NK-92 treated with Interleukin-12 subunit alpha and Interleukin-12 subunit beta, amount 100 ng/mL, for 24 hours (cell line): ENCODE results near the gene GRAPL.
"Not testable (repeated sequence)": the region's sequence is repeated elsewhere in the genome, so short reads cannot be mapped to it uniquely, and the experiment has no call there.

Experiments
- DNase-seq: peaks from one replicate; lab custom pipeline; 2025; lab: John Stamatoyannopoulos, UW

GRAPL gene

DNA sequence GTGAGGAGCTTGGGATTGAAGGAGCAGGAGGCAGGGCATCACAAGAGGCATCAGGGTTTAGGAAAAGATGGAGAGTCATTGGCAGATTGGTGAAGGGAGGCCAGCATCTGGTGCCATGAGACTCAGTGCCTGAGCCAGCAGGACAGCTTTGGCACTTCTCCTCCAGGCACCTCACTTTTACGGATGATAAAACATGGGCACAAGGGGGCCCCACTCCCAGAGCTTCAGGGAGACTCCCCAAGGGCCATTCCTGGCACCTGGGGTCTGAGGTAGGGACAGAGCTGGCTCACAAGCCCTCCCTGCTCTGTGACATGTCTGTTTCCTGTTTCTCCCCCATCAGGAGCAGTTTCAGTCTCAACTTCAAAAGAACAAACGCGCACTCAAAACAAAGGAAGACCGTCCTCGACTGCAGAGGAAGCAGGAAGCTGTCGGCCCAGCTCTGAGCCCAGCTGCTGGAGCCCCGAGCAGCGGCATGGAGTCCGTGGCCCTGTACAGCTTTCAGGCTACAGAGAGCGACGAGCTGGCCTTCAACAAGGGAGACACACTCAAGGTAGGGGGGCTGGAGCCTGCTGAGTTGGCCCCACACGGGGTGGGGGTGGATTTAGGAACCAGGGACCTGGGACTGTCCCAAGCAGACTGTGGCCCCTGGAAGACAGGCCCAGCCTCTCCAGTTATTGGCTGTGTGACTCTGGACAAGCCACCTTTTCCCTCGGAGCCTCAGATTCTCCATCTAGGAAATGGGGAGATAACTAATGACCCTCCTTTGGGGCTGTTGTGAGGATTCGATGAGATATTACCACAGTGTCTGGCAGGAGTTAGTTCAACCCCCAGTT is at the start of gene GRAPL:
TSS of gene GRAPL (plus strand) at position 442 of the 833 bp plus-strand sequence. CDS start at position 473, 31 bp downstream.
- not testable (repeated sequence) for DNase-seq

- not testable (repeated sequence) for DNase-seq
These were observed 38.3 kb upstream of the GRAPL start for GRCh38 chr17:19088804-19089685.

DNA sequence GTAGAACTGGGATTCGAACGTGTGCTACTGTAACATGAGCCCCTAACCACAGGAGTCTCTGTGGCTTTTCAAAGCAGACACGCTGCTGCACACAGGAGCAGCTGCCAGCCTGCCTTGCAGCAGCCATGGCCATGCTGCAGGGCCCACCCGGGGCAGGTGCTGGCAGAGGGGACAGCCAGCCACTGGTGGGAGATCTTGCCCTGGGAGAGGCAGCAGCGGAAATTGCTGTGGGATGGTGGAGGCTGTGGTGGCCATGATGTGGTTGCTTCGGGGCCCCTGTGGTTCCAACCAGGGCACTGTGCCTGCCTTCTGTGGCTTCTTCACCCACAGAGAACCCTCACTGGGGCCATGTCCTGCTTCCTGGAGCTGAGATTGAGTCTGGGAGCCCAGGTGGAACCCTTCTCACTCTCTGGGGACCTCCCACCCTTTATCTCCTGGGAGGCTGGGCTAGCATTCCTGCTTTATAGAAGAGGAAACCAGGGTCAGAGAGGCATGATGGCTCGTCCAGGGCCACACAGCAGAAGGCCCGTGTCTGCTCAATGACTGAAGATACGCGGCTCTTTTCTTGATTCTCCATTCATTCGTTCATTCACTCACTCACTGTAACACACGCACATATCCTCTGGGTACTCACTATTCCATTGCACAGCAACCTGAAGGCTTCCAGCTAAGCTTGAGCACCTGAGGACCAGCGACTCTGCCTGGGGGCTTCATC is 37.2 kb upstream of the GRAPL start:
- not testable (repeated sequence) for DNase-seq

DNA sequence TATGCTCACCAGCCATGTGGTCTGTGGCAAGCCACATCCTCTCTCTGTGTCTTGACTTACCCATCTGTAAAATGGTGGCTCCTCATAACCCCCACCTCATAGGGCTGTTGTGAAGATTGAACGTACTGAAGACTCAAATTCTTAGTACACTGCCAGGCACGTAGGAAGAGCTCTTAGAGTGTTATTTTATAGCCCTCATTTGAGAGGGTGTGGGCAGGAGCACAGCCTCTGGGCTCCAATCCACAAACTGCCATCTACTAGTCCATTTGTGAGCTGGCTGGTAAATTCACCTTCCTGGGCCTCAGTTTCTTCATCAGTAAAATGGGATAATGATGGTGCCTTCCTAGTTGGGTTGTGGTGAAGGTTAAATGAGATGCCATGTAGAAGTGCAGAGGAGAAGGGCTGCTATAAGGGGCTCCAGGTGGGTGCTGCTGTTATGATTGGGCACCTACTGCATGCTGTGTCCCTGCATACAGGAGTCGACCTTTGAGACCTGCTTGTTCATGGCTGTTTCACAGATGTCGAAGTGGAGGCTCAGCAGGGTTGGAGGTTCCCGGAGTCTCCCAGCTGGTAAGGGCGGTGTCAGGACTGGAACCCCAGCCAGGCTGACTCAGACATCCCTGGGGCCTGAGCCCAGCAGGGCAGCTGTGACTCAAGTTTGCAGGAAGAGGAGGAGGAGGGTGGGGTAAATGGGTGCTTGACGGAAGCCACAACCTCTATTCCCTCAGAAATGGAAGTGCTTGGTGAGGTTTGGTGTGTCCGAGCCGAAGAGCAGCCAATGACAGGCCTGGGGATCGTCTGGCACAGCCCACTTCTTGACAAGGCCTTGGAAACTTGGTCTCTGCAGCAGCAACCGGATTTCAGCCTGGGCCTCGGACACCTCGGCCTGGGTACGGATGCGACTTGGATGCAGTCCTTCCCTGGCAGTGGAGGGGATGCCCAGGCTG is 34.4 kb upstream of the GRAPL start:
- not testable (repeated sequence) for DNase-seq

DNA sequence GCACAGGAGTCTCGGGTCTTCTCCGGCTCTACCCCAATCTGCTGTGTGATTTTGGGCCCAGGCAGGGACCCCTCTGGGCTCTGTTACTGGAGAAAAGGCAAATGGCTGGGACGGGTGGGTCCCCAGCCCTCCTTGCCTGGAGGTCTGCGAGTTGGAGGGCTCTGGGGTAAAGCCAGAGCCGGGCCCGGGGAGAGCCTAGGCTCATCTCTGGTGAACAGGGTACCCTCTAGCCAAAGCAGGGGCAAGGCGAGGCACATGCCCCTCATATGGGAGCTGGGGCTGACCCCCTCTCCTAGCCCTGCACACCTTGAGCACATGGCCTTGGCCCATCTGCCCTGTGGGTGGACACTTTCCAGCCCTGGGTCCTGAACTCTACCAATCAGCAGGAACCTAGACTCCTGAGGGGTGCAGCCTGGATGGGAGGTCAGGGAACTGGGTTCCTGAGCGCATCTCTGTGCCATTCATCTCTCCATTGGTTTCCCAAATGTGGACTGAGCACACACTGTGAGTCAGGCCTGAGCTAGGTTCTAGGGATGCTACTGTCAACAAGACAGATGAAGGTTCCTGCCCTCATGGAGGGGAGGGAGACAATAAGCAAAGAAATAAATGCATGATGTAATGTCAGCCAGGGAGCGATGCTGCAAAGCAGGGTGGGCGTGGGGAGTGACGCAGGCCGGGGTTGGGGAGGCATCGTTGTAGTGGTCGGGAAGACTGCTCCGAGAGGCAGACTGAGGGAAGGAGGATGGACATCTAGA is 33.5 kb upstream of the GRAPL start:
- not testable (repeated sequence) for DNase-seq

DNA sequence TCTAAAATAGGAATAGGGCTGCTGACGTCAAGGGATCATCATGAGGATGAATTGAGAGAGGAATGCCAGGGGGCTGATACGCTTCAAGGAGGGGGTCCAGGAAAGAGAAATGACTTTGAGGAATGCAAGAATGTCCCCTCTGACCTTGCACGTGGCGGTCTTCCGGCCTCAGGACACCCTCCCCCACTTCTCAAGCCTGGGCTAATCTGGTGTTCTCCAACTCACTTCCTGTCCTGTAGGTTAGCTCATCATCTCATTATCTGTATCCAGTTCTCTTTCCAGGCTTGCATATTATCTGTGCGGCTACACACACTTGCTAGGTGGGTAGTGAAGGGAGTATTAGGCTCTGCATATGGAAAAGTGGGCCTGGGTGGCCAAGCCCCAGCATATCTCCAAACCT is 18.9 kb upstream of the GRAPL start:
- DNase-seq: not testable (repeated sequence)

- DNase-seq: not testable (repeated sequence)
These were observed 16.9 kb upstream of the GRAPL start for GRCh38 chr17:19110189-19111097.

DNA sequence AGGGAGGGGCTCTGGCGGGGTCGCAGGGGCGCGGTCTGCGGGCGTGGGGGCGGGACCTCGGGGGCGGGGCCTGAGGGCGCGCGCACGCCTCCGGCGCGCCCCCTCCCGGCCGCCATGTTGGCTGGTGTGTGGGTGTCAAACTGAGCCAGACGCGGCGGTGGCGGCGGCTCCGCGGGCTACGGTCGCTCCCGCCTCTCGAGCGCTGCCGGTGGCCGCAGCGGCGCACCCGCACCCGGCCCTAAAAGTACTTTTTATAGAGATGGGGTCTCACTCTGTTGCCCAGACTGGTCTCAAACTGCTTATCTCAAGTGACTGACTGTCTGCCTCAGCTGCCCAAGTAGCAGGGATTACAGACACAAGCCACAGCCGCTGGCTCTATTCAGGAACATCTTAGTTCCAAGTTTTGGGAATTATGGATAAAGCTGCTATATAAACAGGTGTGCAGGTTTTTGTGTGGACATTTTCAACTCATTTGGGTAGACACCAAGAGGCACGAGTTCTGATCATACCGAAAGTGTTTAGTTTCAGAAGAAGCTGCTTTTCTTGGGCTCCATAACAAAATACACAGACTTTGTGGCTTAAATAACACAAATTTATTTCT is 16.2 kb upstream of the GRAPL start:
- not testable (repeated sequence) for DNase-seq

DNA sequence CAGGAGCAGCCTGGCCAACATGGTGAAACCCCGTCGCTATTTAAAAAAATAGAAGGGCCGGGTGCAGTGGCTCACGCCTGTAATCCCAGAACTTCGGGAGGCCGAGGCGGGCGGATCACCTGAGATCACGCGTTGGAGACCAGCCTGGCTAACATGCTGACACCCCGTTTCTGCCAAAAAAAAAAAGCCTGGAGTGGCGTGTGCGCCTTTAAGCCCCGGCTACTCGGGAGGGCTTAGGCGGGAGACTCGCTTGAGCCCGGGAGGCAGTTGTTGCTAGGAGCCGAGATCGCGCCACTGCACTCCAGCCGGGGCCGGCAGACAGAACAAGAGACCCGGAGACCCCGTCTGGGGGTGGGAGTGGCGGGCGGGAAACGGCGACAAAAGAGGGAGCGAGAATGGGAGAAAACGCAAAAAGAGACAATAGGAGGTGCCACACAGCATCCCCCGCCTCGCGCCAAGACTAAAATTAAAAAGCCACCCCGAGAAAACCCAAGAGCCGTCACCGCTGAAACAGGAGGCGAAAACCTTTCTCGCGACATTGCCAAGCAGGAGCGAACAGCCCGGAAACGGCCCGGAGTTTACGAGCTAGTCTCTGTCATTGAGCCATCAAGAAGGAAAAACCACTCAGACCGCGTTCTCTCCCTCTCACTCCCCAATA is 15.5 kb upstream of the GRAPL start:
- DNase-seq: not testable (repeated sequence)

- DNase-seq: not testable (repeated sequence)
These were observed 14.9 kb upstream of the GRAPL start for GRCh38 chr17:19112459-19112826.

- not testable (repeated sequence) for DNase-seq
These were observed 8.7 kb upstream of the GRAPL start for GRCh38 chr17:19118695-19119094.

DNA sequence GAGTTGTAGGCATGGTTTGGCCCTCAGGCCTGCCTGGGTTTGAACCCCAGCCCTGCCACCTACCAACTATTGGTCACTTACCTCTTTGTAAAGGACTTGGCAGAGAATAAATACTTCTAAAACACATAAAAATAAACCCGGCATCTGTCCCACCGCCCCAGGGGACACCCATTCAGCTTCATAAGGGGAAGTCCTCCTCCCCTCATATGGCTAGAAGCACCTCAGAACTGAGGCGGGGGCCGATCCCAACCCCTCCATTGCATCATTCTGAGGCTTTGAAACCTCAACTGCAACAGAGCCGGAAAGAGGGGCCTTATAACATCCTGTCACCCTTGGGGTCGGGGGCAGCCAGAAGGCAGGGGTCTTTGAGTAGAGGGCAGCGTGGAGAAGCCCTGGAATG is 2.1 kb upstream of the GRAPL start:
- DNase-seq: not testable (repeated sequence)

- DNase-seq: not testable (repeated sequence)
These were observed 2.1 kb downstream of the GRAPL start for GRCh38 chr17:19129500-19129899.

- not testable (repeated sequence) for DNase-seq
These were observed 3.7 kb downstream of the GRAPL start for GRCh38 chr17:19131108-19131507.

GRCh38 chr17:19131772-19132171 is 4.4 kb downstream of the GRAPL start:
- not testable (repeated sequence) for DNase-seq

DNA sequence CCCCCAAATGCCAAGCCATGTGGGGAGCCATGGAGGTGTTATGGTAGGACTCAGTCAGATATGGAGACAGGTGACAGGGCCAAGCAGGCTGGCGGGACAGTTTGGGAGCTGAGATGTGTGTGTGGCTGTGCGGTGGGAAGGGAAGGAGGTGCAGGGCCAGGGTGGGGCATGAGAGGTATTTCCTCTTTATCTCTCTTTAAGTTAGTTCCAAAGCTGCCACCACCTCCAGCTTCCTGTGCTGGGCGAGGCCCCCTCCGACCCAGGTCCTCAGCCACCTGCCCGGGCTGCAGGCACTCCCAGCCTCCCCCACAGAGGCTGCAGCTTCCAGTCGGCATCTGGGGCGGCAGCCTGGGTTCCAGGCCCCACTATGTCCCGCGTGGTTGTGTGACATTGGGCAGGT is 6.4 kb downstream of the GRAPL start:
- DNase-seq: not testable (repeated sequence)

GRCh38 chr17:19135391-19135790 is 8.0 kb downstream of the GRAPL start:
- not testable (repeated sequence) for DNase-seq

DNA sequence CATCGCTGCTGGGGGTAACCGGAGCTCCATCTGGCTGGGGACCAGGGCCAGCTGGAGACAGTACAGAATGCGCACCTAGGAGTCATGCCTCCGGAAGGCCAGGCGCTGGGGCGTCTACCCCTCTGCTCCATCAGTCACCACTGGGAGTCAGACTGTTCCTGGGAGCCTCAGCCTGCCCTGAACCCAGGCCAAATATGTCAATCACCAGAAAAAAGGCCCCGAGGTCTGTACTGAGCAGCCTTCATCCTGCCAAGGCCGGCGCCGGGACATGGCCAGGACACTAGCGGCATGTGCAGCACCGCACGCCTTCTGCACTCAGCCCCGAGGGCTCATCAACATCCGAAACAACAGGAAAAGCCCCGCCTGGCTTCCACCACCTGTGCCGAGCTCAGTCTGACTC is 8.7 kb downstream of the GRAPL start:
- not testable (repeated sequence) for DNase-seq
